ENCODE data around the gene TMEM175. TPM values are rescaled to one million over a fixed set of nuclear protein-coding genes. Genes with fewer than 3 reads are reported as not detected.

Gene TMEM175
- total and polyA plus RNA-seq, 9 of the 15 experiments (the other 6 are each of a cell fraction or from before 2014, with no cell fraction given): 0.13 to 30.9 (median 9.4) TPM

GRCh38 chr4:973431-974397 is 41.5 kb downstream of the TMEM175 start, which contains the start of gene DGKQ (continued):
- no peak for TF ChIP-seq ZMIZ1 (IDR thresholded peaks at IDR 0.05; ENCODE audit: low read depth in 2 of 2, low read length in 2 of 2)
- no peak for TF ChIP-seq RB1 (IDR thresholded peaks at IDR 0.05; ENCODE audit: low read depth)
- no peak for TF ChIP-seq RAD21 (CRISPR knock-in tag; conservative IDR thresholded peaks at IDR 0.05 in 1 of 2, IDR thresholded peaks at IDR 0.05 in 1 of 2)
- no peak for TF ChIP-seq SIRT6 (IDR thresholded peaks at IDR 0.05; ENCODE audit: low read depth, low read length)
- TF ChIP-seq CHD1 (IDR thresholded peaks at IDR 0.05; ENCODE audit: low read length): no peak
- TF ChIP-seq KLF13 (tag; IDR thresholded peaks at IDR 0.05; ENCODE audit: borderline replicate concordance, low read depth): no peak
- no peak for TF ChIP-seq CHCHD3 (CRISPR knock-in tag; IDR thresholded peaks at IDR 0.05)
- TF ChIP-seq NBN (IDR thresholded peaks at IDR 0.05; ENCODE audit: low read depth): no peak
- no peak for TF ChIP-seq CBX5 (IDR thresholded peaks at IDR 0.05; ENCODE audit: borderline replicate concordance, low read depth)
- TF ChIP-seq KAT2B (IDR thresholded peaks at IDR 0.05; ENCODE audit: low read depth, low read length): no peak
- no peak for TF ChIP-seq GTF2B (IDR thresholded peaks at IDR 0.05; ENCODE audit: extremely low read depth, insufficient read length)
- peak; percentile 75 for TF ChIP-seq L3MBTL2 (IDR thresholded peaks at IDR 0.05)
- TF ChIP-seq ZNF239 (CRISPR knock-in tag; IDR thresholded peaks at IDR 0.05): no peak
- no peak for TF ChIP-seq ZNF140 (CRISPR knock-in tag; IDR thresholded peaks at IDR 0.05)
- TF ChIP-seq NKRF (IDR thresholded peaks at IDR 0.05; ENCODE audit: borderline replicate concordance): no peak
- TF ChIP-seq SRF (CRISPR knock-in tag; IDR thresholded peaks at IDR 0.05): no peak
- TF ChIP-seq HDGF (IDR thresholded peaks at IDR 0.05): no peak
- TF ChIP-seq SMARCE1 (IDR thresholded peaks at IDR 0.05): no peak
- TF ChIP-seq RBM15 (IDR thresholded peaks at IDR 0.05; ENCODE audit: insufficient read depth, low read length): no peak
- no peak for TF ChIP-seq CHD4 (IDR thresholded peaks at IDR 0.05; ENCODE audit: insufficient read depth, insufficient replicate concordance, low read depth, low read length, poor library complexity, severe bottlenecking)
- no peak for TF ChIP-seq IFI16 (CRISPR knock-in tag; IDR thresholded peaks at IDR 0.05)
- TF ChIP-seq RBM17 (IDR thresholded peaks at IDR 0.05; ENCODE audit: borderline replicate concordance, low read depth, low read length): no peak

Data from K562 (cell line).